Measurements from ENCODE around the gene PITPNC1.

DNA sequence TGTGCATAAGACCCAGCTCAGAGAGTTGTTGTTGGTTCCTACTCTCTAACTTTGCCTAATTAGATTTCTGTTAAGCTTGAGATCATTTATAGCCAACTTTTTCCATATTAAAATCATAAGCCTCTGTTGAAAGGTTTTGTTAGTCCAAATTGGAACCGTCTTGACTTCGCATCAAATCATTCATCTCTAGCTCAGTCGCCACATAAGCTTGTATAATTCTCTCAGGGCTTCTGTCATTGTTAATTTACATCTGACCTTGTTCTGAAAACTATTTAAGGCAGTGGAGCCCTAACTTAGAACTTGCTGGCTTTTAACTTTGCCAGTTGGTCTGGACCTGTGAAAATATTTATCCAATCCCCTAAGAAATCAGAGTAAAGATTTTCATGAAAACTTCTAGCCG is 107.2 kb downstream of the PITPNC1 start:
- TF ChIP-seq, protein P1, sequence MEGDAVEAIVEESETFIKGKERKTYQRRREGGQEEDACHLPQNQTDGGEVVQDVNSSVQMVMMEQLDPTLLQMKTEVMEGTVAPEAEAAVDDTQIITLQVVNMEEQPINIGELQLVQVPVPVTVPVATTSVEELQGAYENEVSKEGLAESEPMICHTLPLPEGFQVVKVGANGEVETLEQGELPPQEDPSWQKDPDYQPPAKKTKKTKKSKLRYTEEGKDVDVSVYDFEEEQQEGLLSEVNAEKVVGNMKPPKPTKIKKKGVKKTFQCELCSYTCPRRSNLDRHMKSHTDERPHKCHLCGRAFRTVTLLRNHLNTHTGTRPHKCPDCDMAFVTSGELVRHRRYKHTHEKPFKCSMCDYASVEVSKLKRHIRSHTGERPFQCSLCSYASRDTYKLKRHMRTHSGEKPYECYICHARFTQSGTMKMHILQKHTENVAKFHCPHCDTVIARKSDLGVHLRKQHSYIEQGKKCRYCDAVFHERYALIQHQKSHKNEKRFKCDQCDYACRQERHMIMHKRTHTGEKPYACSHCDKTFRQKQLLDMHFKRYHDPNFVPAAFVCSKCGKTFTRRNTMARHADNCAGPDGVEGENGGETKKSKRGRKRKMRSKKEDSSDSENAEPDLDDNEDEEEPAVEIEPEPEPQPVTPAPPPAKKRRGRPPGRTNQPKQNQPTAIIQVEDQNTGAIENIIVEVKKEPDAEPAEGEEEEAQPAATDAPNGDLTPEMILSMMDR (IDR thresholded peaks at IDR 0.05; ENCODE audit: low read length), result no peak
- no peak for TF ChIP-seq EZH2 (IDR thresholded peaks at IDR 0.05; ENCODE audit: borderline replicate concordance, low read length)

All from OCI-LY1 (cell line).